GM21717 (cell line): ENCODE results near the gene MTERF4.

Source experiments
- ATAC-seq: cut with Tn5 transposase; IDR thresholded peaks from one replicate; pipeline ENCODE4 v1.9.1; 2021; ENCODE audit warnings: mild to moderate bottlenecking, moderate library complexity; ENCODE audit not compliant: unreplicated experiment

MTERF4 gene

GRCh38 chr2:241091734-241092445 lies 10.2 kb downstream of the MTERF4 start:
- ATAC-seq, result no peak

- ATAC-seq, result no peak
Measured at GRCh38 chr2:241091201-241091600, 10.9 kb downstream of the MTERF4 start.

- ATAC-seq, result no peak
Measured at GRCh38 chr2:241088791-241089732, 13.0 kb downstream of the MTERF4 start.

GRCh38 chr2:241088376-241088775 lies 13.7 kb downstream of the MTERF4 start:
- no peak for ATAC-seq

DNA sequence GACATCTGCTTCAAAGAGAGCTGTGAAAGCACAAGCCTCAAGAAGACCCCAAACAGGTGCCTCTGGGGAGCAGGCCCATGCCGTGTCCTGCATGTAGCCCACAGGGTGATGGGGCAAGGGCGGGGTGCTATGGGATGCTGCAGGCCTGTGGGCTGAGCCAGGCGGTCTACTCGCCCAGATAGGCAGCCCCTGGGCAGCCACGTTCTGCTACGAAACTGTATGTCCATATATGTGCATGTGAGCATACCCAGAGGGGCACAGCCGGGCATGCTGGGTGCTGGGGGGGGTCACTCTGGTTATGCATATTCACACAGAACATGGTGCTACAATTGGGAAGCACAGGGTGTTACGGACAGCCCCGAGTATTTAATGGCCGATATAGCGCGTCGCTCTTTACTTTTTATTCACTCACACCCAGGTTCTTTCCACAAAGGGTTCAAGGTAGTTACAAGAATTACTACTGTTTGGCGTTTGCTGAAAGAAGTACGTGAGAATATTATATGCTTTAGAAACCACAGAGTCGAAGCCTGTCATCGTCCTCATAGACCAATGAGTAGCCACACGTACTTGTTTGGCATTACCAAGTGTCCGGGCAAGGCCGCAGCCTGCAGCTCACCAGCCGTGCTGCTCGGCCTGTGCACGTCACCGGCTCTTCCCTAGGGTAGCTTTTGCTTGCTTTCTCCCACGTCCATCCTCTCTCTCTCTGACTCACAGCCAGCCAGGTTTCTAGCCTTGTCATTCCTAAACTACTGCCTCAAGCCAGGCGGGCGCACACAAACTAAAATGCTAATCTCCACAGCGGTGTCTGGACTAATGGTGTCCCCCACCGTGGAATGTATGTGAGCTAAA lies 14.4 kb downstream of the MTERF4 start:
- ATAC-seq, result no peak

- no peak for ATAC-seq
Measured at GRCh38 chr2:241084856-241085444, 17.1 kb downstream of the MTERF4 start.

DNA sequence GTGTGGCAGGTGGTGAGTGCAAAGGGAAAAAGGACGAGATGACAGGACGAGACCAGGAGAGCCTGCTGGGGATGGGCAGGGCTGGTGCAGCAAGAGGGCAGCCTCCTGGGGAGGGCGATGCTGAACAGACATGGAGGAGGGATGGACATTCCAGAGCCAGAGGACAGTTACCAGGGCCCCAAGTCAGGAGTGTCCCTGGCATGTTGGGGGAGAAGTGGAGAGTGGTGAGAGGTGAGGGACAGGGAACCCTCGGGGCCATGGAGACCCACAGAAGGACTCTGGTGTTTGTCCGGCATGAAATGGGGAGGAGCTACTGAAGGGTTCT lies 19.0 kb downstream of the MTERF4 start:
- ATAC-seq, result no peak

DNA sequence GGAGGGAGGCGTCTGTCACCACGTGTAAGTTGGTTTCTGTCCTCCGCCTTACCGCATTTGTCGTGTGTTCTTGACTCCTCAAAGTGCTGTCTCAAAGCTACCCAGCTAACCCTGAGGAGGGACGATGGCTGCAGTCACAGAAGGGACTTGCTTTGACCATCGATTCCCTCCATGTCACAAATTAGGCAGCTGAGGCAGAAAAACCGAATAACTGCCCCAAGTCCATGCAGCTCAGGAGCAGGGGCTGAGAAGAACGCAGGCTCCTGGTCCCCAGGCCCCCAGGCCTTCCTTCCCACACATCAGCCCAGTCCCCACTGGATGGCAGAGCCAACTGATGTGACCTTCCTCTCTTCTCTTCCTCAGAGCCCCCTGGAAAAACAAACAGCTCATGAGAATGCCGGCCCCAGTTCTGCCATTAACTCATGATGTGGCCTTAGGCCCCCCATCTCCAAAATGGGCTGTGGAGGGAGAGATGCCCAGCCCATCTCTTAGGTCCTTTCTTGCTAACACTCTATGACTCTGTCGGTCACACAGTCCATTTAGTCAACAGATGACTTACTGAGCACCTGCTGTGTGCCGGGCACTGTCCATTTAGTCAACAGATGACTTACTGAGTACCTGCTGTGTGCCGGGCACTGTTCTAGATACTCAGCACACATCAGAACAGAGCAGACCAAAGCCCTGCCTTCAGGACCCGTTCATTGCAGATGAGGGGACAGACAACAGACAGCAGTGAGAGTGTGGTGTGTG lies 19.6 kb downstream of the MTERF4 start:
- ATAC-seq, result no peak

DNA sequence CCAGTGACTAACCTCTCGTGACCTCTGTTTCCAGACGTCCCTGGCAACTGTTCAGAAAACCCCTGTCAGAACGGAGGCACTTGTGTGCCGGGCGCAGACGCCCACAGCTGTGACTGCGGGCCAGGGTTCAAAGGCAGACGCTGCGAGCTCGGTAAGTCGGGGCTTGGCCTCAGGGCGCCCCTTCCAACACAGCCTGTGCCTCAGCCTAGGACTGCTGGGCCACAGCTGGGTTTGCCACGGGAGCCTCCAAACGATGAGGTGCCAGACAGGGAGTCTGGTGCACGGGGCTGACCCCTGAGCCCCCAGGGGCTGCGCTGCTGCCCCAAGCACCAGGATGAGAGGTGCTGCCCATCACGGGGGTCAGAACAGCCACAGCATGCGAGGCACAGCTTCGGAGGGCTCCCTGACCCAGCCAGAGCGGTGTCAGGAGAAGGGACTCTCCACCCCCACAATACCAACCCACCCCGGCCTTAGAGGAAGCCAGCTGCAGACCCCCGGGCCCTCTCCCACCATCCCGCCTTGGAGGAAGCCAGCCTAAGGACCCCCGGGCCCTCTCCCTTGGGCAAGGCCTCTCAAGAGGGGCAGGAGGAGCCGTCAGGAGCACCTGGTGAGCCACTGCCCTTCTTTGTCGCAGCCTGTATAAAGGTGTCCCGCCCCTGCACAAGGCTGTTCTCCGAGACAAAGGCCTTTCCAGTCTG lies 20.3 kb downstream of the MTERF4 start:
- no peak for ATAC-seq

DNA sequence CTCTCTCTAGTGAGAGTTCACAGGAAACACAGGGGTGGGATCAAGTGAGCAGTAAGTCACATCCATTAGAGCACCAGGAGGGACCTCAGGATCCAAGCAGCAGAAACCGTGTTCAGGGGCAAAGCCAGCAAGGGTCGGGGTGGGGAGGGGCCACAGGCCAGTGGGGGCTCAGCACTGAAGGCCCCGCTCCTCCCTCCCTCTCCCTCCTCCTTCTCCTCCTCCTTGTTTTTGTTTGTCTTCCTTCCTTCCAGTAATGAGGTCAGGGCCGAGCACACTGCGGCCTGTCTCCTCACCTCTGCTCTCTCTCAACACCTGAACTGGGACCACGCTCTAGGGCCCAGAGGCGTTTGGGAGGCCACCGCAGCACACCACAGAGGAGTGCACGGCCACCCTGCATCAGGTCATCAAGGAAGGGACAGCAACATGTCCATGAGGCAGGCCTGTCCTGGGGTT lies 20.9 kb downstream of the MTERF4 start:
- ATAC-seq, result no peak

DNA sequence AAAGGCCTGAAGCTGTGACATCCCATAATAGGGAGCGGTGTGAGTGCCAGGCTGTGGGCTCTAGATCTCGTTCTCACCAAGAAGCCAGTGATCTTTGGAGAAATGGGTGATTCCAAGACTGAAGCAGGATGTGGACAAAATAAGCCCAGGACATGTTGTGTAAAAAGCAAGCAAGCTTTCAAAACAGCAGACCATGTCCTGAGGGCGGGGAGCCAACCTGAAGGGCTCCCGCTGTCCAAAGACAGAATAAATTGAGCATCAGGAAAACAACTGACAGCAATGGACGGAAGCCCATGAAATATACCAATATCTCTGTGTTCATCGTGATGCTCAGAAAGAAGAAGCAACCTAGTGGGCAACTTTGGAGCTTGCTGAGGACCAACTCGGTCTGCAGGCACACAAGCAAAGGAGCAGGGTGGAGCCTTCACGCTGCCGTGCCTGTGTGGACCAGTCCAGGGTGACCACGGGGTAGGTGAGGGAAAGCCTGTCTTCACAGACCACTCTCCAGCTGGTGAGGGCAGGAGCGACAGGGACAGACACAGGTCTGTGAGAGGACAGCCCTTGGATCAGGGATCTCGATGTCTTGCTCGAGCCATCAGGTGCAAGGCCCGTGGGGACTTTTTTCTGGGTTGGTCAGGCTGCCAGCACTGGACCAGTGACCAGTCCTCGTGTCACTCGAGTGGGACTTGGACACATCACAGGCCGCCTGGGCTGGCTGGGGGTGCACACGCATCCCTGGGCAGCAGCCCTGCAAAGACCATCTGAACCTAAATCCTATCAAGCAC lies 21.5 kb downstream of the MTERF4 start:
- no peak for ATAC-seq

- no peak for ATAC-seq
Measured at GRCh38 chr2:241074901-241075540, 27.1 kb downstream of the MTERF4 start.

DNA sequence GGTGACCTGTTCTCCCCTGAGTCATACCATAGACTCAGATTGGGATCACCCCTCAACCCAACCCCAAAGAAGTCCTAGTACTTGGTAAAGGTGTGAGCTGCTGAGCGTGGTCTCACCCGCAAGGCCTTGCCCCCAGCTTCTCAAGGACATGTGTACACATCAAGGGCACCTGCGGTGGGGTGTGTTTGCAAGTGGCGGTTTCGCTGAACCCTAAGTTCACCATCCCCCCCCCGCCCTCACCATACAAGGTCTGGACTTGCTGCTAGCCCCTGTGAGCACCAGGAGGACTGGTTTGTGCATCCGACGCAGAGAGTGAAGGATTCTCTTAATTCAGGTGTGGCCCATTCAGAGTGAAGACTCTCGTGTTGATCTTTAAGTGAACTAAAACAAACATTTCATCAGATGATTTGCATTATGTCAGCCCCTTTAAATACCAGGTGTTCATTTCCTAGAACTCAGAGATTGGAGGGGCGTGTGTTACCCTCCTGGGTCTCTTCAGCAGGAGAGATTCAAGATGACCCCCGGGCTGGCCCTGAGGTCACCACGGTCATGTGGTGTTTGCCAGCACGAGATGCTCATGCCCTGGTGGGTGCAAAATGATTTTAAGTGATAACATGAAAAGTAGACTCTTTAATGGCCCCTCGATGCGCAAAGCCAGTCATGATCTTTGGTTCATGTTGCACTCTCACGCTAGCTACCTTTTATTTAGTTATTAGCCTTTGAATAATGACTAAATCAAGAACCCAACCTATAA lies 27.8 kb downstream of the MTERF4 start:
- ATAC-seq, result no peak

DNA sequence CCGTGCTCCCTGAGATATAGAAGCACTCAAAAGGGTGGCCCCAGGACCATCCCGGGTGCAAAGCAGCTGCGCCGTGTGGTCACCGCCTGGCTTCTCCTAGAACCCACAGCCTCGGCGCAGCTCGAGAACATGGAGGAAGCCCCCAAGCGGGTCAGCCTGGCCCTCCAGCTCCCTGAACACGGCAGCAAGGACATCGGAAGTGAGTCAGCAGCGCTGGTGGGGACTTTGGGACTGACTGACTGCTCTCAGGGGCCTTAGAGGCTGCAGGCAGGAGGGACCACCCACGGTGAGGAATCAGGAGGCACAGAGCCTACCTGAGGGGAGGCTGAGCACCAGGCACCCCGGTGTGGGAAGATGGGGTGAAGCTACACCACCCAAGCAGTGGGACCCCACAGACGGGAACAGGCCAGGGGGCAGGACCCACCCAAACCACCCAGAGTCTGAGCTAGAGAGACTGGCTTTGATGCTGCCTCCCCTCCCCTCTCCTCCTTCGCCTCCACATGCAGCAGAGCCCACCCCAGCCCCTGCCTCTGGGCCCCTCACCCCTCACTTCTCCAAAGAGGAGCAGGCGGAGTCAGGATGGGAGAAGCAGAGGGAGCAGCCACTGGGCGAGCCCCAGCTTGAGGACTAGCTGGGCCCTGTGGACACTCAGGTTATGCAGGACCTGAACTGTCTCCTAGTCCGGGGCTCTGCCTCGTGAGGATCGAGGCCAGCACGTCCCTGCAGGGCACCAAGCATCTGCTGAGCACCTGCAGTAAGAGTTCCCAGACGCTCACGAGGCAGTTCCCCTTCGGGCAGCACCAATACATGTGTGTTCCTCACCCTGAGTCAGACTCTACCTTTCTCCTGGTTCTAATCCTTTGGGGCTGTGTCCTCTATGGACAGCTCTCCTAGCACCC lies 28.7 kb downstream of the MTERF4 start:
- ATAC-seq, result no peak

- no peak for ATAC-seq
Measured at GRCh38 chr2:241072553-241073165, 29.4 kb downstream of the MTERF4 start.

- no peak for ATAC-seq
Measured at GRCh38 chr2:241072151-241072550, 29.9 kb downstream of the MTERF4 start.
